HG03565 (cell line): Measurements from ENCODE around the gene OSTN.
A peak's percentile ranks its signal among the peaks of the same experiment; 100 is the strongest.
"Not testable (repeated sequence)": the region's sequence is repeated elsewhere in the genome, so short reads cannot be mapped to it uniquely, and the experiment has no call there.

Experiments used
- ATAC-seq: cut with Tn5 transposase; IDR thresholded peaks from one replicate; pipeline ENCODE4 v1.9.1; 2021; ENCODE audit warnings: mild to moderate bottlenecking, moderate library complexity; ENCODE audit not compliant: unreplicated experiment

The OSTN gene

GRCh38 chr3:191262650-191263049 is 63.6 kb downstream of the OSTN start:
- ATAC-seq: no peak

GRCh38 chr3:191263365-191263764 is 64.3 kb downstream of the OSTN start:
- peak; percentile 86 for ATAC-seq

GRCh38 chr3:191263850-191264249 is 64.8 kb downstream of the OSTN start:
- ATAC-seq: no peak

GRCh38 chr3:191268737-191269136 is 69.7 kb downstream of the OSTN start:
- ATAC-seq: no peak

- peak; percentile 70 for ATAC-seq
These were observed 70.4 kb downstream of the OSTN start for GRCh38 chr3:191269289-191270085.

GRCh38 chr3:191275244-191275643 is 76.2 kb downstream of the OSTN start:
- ATAC-seq: not testable (repeated sequence)

- no peak for ATAC-seq
These were observed 76.7 kb downstream of the OSTN start for GRCh38 chr3:191275751-191276150.

GRCh38 chr3:191280111-191280510 is 81.1 kb downstream of the OSTN start:
- no peak for ATAC-seq

GRCh38 chr3:191280882-191281281 is 81.8 kb downstream of the OSTN start:
- no peak for ATAC-seq

GRCh38 chr3:191282251-191283185 is 83.5 kb downstream of the OSTN start:
- ATAC-seq: no peak

- ATAC-seq: peak; percentile 67
These were observed 84.4 kb downstream of the OSTN start for GRCh38 chr3:191283400-191283799.

GRCh38 chr3:191290311-191291025 is 91.4 kb downstream of the OSTN start:
- peak; percentile 73 for ATAC-seq

GRCh38 chr3:191292243-191293015 is 93.4 kb downstream of the OSTN start:
- ATAC-seq: no peak

GRCh38 chr3:191294291-191294690 is 95.2 kb downstream of the OSTN start:
- ATAC-seq: no peak

- ATAC-seq: peak; percentile 79
These were observed 97.0 kb downstream of the OSTN start for GRCh38 chr3:191296041-191296541.

- ATAC-seq: no peak
These were observed 99.8 kb downstream of the OSTN start for GRCh38 chr3:191298846-191299245.

GRCh38 chr3:191300422-191300821 is 101.4 kb downstream of the OSTN start:
- no peak for ATAC-seq

GRCh38 chr3:191301017-191301416 is 102.0 kb downstream of the OSTN start:
- peak; percentile 76 for ATAC-seq

GRCh38 chr3:191301782-191302411 is 102.9 kb downstream of the OSTN start:
- no peak for ATAC-seq

GRCh38 chr3:191302451-191302850 is 103.4 kb downstream of the OSTN start:
- ATAC-seq: no peak
